ENCODE results near the gene HEATR3.

HEATR3 gene

GRCh38 chr16:50146479-50147435 is 81.0 kb downstream of the HEATR3 start:
- Mint-ChIP-seq H3K4me3 (no peak overlapping the region), H3K9me3 (no peaks in the 10 kb centered on the region), H3K36me3 (ENCODE audit: low read depth) (no peaks in the 10 kb centered on the region), H3K27me3 (ENCODE audit: low read depth) (no peaks in the 10 kb centered on the region), H3K4me1 (ENCODE audit: low read depth) (peaks cover 5% of the 10 kb centered on the region), H3K27ac (no peak overlapping the region)

- no peak overlapping the region for H3K4me3 Mint-ChIP-seq
- H3K4me1 Mint-ChIP-seq (ENCODE audit: low read depth): peaks cover 24% of the 10 kb centered on the region
- H3K9me3 Mint-ChIP-seq: no peaks in the 10 kb centered on the region
- peak overlapping the region; percentile 98 for H3K27ac Mint-ChIP-seq
- H3K36me3 Mint-ChIP-seq (ENCODE audit: low read depth): peaks cover 10% of the 10 kb centered on the region
- no peaks in the 10 kb centered on the region for H3K27me3 Mint-ChIP-seq (ENCODE audit: low read depth)
These were observed 85.6 kb downstream of the HEATR3 start for GRCh38 chr16:50151322-50151721.

GRCh38 chr16:50151756-50152155 is 86.0 kb downstream of the HEATR3 start:
- Mint-ChIP-seq H3K4me3 (peak overlapping the region; percentile 91), H3K4me1 (ENCODE audit: low read depth) (peaks cover 27% of the 10 kb centered on the region), H3K36me3 (ENCODE audit: low read depth) (peaks cover 10% of the 10 kb centered on the region), H3K27me3 (ENCODE audit: low read depth) (no peaks in the 10 kb centered on the region), H3K9me3 (no peaks in the 10 kb centered on the region), H3K27ac (peak overlapping the region; percentile 98)

- Mint-ChIP-seq H3K27me3 (ENCODE audit: low read depth) (no peaks in the 10 kb centered on the region), H3K4me1 (ENCODE audit: low read depth) (peaks cover 30% of the 10 kb centered on the region), H3K9me3 (no peaks in the 10 kb centered on the region), H3K27ac (peak overlapping the region; percentile 98), H3K36me3 (ENCODE audit: low read depth) (peaks cover 10% of the 10 kb centered on the region), H3K4me3 (peak overlapping the region; percentile 91)
These were observed 86.6 kb downstream of the HEATR3 start for GRCh38 chr16:50152351-50152806.

- Mint-ChIP-seq H3K4me1 (ENCODE audit: low read depth) (peaks cover 30% of the 10 kb centered on the region), H3K27me3 (ENCODE audit: low read depth) (no peaks in the 10 kb centered on the region), H3K27ac (peak within 1 kb of the TSS; percentile 98), H3K36me3 (ENCODE audit: low read depth) (peaks cover 10% of the 10 kb centered on the region), H3K4me3 (peak within 1 kb of the TSS; percentile 93), H3K9me3 (no peaks in the 10 kb centered on the region)
These were observed 87.2 kb downstream of the HEATR3 start, which contains the start of gene TENT4B for GRCh38 chr16:50152807-50153595. Gene TENT4B, plus strand, starts transcription at chr16:50153306. Its CDS starts 316 bp downstream, at chr16:50153622.

- Mint-ChIP-seq H3K36me3 (ENCODE audit: low read depth) (peaks cover 14% of the 10 kb centered on the region), H3K9me3 (no peaks in the 10 kb centered on the region), H3K4me3 (peak overlapping the region; percentile 93), H3K4me1 (ENCODE audit: low read depth) (peaks cover 33% of the 10 kb centered on the region), H3K27me3 (ENCODE audit: low read depth) (no peaks in the 10 kb centered on the region), H3K27ac (peak overlapping the region; percentile 75)
These were observed 88.0 kb downstream of the HEATR3 start for GRCh38 chr16:50153596-50154419.

GRCh38 chr16:50154420-50154950 is 88.7 kb downstream of the HEATR3 start:
- H3K36me3 Mint-ChIP-seq (ENCODE audit: low read depth): peaks cover 15% of the 10 kb centered on the region
- peak overlapping the region; percentile 93 for H3K4me3 Mint-ChIP-seq
- H3K27ac Mint-ChIP-seq: peak overlapping the region; percentile 75
- H3K9me3 Mint-ChIP-seq: no peaks in the 10 kb centered on the region
- no peaks in the 10 kb centered on the region for H3K27me3 Mint-ChIP-seq (ENCODE audit: low read depth)
- peaks cover 37% of the 10 kb centered on the region for H3K4me1 Mint-ChIP-seq (ENCODE audit: low read depth)

GRCh38 chr16:50155925-50156324 is 90.2 kb downstream of the HEATR3 start:
- Mint-ChIP-seq H3K27ac (peak overlapping the region; percentile 75), H3K36me3 (ENCODE audit: low read depth) (peaks cover 22% of the 10 kb centered on the region), H3K9me3 (no peaks in the 10 kb centered on the region), H3K4me3 (peak overlapping the region; percentile 93), H3K27me3 (ENCODE audit: low read depth) (no peaks in the 10 kb centered on the region), H3K4me1 (ENCODE audit: low read depth) (peaks cover 46% of the 10 kb centered on the region)
